ENCODE measurements around the gene TPP1. TPM values are rescaled to one million over a fixed set of nuclear protein-coding genes. Genes with fewer than 3 reads are reported as not detected.

Gene TPP1
- total RNA-seq, 4 donors from 2014 or later: 13.9 to 43.4 (median 19.6) TPM

DNA sequence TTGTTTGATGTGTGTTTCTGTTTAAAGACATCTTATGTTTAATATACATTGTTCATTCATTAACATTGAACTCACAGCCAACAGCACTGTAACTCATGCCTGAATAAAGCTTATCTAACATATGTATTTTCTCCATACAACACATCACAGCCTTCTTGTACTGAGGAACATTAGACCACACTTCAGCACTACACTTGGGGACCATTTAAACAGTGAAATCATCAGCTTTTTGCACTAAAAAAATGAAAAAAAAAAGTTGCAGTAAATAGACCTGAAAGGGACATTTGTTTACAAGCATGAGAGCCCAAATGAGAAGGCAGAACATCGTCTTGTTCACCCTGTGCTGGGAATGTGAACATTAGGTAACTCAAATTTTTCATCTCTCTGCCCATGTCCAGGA, 15.3 kb upstream of the TPP1 start:
- Histone ChIP-seq H3K27me3 (no peaks in the 10 kb centered on the region), H3K9me3 (no peaks in the 10 kb centered on the region), H3K27ac (peak overlapping the region in 3 of 4 donors; percentile 39 to 52 (median 47)), H3K36me3 (no peaks in the 10 kb centered on the region), H3K4me1 (peaks cover 14 to 44% of the 10 kb centered on the region in 2 donors), H3K4me3 (no peak overlapping the region)
- DNase-seq: no peak
- TF ChIP-seq POLR2A (IDR thresholded peaks at IDR 0.05): no peak
- TF ChIP-seq, protein P1, sequence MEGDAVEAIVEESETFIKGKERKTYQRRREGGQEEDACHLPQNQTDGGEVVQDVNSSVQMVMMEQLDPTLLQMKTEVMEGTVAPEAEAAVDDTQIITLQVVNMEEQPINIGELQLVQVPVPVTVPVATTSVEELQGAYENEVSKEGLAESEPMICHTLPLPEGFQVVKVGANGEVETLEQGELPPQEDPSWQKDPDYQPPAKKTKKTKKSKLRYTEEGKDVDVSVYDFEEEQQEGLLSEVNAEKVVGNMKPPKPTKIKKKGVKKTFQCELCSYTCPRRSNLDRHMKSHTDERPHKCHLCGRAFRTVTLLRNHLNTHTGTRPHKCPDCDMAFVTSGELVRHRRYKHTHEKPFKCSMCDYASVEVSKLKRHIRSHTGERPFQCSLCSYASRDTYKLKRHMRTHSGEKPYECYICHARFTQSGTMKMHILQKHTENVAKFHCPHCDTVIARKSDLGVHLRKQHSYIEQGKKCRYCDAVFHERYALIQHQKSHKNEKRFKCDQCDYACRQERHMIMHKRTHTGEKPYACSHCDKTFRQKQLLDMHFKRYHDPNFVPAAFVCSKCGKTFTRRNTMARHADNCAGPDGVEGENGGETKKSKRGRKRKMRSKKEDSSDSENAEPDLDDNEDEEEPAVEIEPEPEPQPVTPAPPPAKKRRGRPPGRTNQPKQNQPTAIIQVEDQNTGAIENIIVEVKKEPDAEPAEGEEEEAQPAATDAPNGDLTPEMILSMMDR (IDR thresholded peaks at IDR 0.05 in 4 of 5, conservative IDR thresholded peaks at IDR 0.05 in 1 of 5): no peak
- intact Hi-C loops (cut with DNase I; ENCODE audit: low total_unique reads): no loop called here
- in situ Hi-C loops (cut with MboI; ENCODE audit: low sequenced_read_pairs in 4 of 4): no loop called here
- ATAC-seq: no peak

DNA sequence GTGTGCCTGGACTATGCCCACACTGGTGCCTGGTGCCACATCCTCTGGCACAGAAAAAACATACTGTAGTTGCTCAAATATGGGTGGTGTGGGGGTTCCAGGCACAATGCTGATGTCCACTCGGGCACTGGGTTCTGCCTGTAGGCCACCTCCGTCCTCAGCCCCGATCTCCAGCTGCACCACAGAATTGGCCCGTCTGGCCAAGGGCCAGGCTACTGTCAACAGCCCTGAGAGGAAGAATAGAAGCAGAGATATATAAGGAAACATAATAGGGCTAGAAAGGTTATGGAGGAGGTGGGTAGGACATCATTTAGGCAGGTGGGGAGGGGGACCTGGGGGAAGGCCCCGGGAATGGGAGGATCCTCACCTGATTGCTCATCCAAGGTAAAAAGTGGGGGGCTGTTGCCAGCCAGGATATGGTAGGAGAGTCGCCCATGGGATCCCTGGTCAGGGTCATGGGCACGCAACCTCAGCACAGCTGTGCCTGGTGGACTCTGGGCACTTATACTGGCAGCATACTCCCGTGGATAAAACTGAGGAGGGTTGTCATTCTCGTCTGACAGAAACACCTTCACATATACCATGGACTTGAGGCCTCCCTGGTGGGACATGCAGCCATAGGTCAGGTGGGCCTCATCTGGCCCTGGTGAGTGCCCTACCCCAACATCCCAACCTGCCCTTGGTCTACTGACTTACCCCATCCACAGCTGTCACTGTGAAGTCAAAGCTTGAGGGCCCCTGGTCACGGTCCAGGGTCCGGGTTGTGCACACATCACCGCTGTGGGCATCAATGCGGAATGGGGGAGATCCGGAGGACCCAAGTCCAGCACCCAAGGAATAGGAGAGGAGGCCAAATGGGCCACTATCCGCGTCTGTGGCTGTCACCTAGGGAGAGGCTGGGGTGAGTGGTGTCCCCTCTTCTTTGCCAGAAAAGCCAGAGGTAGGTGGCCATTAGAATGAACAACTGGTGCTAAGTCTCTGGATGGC, 14.5 kb upstream of the TPP1 start:
- Histone ChIP-seq H3K27ac (no peak overlapping the region), H3K36me3 (no peaks in the 10 kb centered on the region), H3K4me1 (peaks cover 12 to 37% of the 10 kb centered on the region in 2 donors), H3K27me3 (no peaks in the 10 kb centered on the region), H3K4me3 (no peak overlapping the region), H3K9me3 (no peaks in the 10 kb centered on the region)
- intact Hi-C loops (cut with DNase I; ENCODE audit: low total_unique reads): no loop called here
- DNase-seq (no peak), ATAC-seq (no peak)
- in situ Hi-C loops (cut with MboI; ENCODE audit: low sequenced_read_pairs in 4 of 4): no loop called here
- TF ChIP-seq POLR2A (IDR thresholded peaks at IDR 0.05): no peak
- TF ChIP-seq, protein P1 (IDR thresholded peaks at IDR 0.05 in 4 of 5, conservative IDR thresholded peaks at IDR 0.05 in 1 of 5): no peak

DNA sequence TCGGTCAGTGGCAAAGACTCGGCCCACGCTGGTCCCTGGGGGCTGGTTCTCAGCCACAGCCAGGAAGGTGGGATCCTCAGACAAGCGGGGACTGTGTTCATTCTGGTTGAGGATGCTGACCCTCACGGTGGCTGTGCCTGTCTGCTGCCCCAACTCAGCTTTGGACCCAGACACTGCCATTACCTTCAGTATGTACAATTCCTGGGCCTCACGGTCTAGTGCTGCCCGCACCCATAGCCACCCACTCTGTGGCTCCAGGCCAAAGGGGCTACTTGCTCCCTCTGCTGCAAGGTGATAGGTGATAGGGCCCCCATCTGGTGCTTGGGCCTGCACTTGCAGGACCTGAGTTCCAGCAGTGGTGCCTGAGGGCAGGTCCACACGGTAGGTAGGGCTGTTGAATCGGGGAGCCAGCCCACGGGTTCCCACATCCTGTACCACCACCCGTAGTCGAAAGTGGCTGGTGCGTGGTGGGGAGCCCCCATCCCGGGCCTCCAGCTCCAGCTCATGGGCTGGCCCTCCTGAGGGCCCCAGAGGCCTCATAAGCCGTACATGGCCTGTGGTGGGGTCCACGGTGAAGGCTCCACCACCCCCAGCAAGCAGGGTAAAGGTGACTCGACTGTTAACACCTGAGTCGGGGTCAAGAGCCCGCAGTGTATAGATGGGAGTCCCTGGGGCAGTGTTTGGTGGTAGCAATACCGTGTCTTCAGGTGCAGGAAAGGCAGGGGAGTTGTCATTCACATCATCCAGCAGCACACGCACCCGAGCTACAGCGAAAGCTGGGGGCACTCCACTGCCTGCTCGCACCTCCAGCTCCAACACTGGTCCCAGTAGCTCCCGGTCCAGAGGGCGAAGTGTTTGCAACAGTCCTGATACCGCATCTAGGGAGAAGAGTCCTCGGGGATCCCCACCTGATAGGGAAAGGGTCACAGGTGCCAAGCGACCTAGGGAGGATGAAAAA, 13.2 kb upstream of the TPP1 start:
- intact Hi-C loops (cut with DNase I; ENCODE audit: low total_unique reads): no loop called here
- TF ChIP-seq POLR2A (IDR thresholded peaks at IDR 0.05): no peak
- TF ChIP-seq, protein P1 (IDR thresholded peaks at IDR 0.05 in 4 of 5, conservative IDR thresholded peaks at IDR 0.05 in 1 of 5): no peak
- Histone ChIP-seq H3K36me3 (no peaks in the 10 kb centered on the region), H3K4me3 (no peak overlapping the region), H3K4me1 (peaks cover 7 to 23% of the 10 kb centered on the region in 2 donors), H3K27me3 (no peaks in the 10 kb centered on the region), H3K27ac (no peak overlapping the region), H3K9me3 (no peaks in the 10 kb centered on the region)
- no peak for ATAC-seq
- no peak for DNase-seq
- in situ Hi-C loops (cut with MboI; ENCODE audit: low sequenced_read_pairs in 4 of 4): no loop called here

DNA sequence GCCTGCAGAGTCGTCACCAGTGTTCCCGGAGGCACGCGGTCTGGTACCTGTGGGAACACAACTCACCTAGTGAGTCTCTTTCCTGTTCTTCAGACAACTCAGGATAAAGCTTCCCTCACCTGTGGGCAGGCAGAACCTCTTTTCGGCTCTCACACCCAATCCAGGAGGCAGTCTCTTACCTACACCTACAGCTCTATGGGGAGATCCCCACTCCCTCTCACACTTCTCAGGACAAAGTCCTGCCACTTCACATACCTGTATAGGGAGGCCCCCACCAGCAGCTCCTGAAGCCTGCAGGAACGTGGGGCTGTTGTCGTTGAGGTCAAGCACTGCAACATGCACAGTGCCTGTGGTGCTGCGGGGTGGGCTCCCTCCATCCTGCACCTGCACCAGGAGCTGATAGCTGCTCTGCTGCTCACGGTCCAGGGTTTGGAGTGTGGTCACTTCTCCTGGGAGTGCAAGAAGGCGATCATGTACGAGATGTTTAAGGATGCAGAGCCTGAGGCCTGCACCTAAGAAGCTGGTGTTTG, 12.2 kb upstream of the TPP1 start:
- no peak for ATAC-seq
- TF ChIP-seq, protein P1 (IDR thresholded peaks at IDR 0.05 in 4 of 5, conservative IDR thresholded peaks at IDR 0.05 in 1 of 5): no peak
- TF ChIP-seq POLR2A (IDR thresholded peaks at IDR 0.05): no peak
- no peak for DNase-seq
- intact Hi-C loops (cut with DNase I; ENCODE audit: low total_unique reads) (no loop called here), in situ Hi-C loops (cut with MboI; ENCODE audit: low sequenced_read_pairs in 4 of 4) (no loop called here)
- Histone ChIP-seq H3K27me3 (no peaks in the 10 kb centered on the region), H3K9me3 (no peaks in the 10 kb centered on the region), H3K4me1 (peaks cover 7 to 15% of the 10 kb centered on the region in 2 donors), H3K4me3 (no peak overlapping the region), H3K27ac (no peak overlapping the region), H3K36me3 (no peaks in the 10 kb centered on the region)
